ENCODE data around the gene EVA1A.

- TF ChIP-seq ZNF274 (IDR thresholded peaks at IDR 0.05; ENCODE audit: low read depth, low read length): no peak
- TF ChIP-seq SUZ12 (IDR thresholded peaks at IDR 0.05; ENCODE audit: extremely low read depth, insufficient read depth, insufficient read length): no peak
- TF ChIP-seq YY1 (IDR thresholded peaks at IDR 0.05; ENCODE audit: insufficient read depth, insufficient read length): no peak
Measured at GRCh38 chr2:75454241-75454620, 106.5 kb downstream of the EVA1A start.

Measured in NT2/D1 (cell line).